Measurements from ENCODE around the gene PGBD5. TPM values are rescaled to one million over a fixed set of nuclear protein-coding genes. Genes with fewer than 3 reads are reported as not detected.

The PGBD5 gene
- total and polyA plus RNA-seq, 9 of the 15 experiments (the other 6 are each of a cell fraction or from before 2014, with no cell fraction given), result under 0.01 to 0.40 (median 0.10) TPM; not detected in 3

DNA sequence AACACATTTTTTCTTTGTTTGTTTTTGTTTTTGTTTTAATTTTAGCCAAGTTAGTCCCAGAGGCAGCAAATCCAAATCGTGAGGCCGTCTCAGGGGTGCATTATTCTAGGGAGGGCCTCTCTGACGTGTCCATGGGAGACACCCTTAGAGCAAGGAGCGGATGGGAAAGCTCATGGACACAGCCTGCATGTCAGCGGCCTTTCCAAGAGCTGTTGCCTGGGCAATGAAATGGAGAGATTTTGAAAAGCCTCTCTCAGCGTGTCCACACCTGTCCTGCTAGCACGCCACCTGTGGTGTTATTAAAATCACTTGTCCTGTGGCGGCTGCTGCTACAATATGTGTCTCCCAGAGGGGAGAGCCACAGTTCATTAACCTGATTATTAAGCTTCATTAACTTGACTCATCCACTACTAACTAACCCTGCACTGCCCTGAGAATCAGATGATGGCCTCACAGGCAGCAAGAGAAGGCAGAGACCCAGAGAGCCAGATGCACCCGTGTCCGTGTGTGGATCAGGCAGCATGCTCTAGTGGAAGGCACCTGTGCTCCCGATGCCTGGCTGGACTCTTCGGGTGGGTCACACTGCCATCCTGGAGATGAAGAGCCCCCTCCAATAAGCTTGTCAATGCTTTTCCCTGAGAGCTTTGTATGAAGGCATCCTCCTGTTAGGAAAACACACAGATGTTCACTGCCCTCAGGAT, 133.3 kb downstream of the PGBD5 start:
- ChIA-PET POLR2A (interaction anchor here (0.6 kb wide), 1 partner anchor 261 kb away, joined by 4 read pairs; no protein-coding TSS in a partner anchor), CTCF (ENCODE audit: low intra/inter-chr PET ratio) (no interaction called here)
- no peak for ATAC-seq
- 0 out of 5 replicates have a peak, but pooled peaks cover 0 to 5% of the 10 kb centered on the region in 2 experiments for H3K4me1 ChIP-seq (replicated peaks in 1 of 2; ENCODE audit: control insufficient read depth in 2 of 2, insufficient read depth in 2 of 2, low read length in 2 of 2)
- BruUV-seq (replicated peaks), result no TSS peak
- H3K9ac ChIP-seq (ENCODE audit: insufficient read depth in 1 of 2, low read depth in 2 of 2, low read length in 2 of 2), result no peak overlapping the region
- no peak overlapping the region for H3K4me3 ChIP-seq
- H3K4me2 ChIP-seq (ENCODE audit: insufficient read depth, low read length), result no peak overlapping the region
- no peaks in the 10 kb centered on the region for H3K9me1 ChIP-seq (ENCODE audit: control insufficient read depth, insufficient read depth, low read length)
- H3K9me3 ChIP-seq (replicated peaks; ENCODE audit: control insufficient read depth, insufficient read depth, low read depth, low read length), result no peaks in the 10 kb centered on the region
- H3K36me3 ChIP-seq (ENCODE audit: control insufficient read depth, insufficient read depth, low read length), result no peaks in the 10 kb centered on the region
- DNase-seq (ENCODE audit: extremely low read depth in 1 of 4, low spot score in 3 of 4), result no peak
- no peak overlapping the region for H2AFZ ChIP-seq (ENCODE audit: low read depth, low read length)
- peaks cover 14% of the 10 kb centered on the region for H4K20me1 ChIP-seq (replicated peaks; ENCODE audit: control insufficient read depth, insufficient read depth, low read length)
- WGBS (ENCODE audit: insufficient coverage, low coverage, missing lambda C conversion rate), result 2% methylated on average over 12 of the region's 12 CpGs
- H3K79me2 ChIP-seq (ENCODE audit: control insufficient read depth, insufficient read depth, low read length), result no peaks in the 10 kb centered on the region
- in situ Hi-C loops (cut with MboI), result no loop called here
- H3K27ac ChIP-seq (ENCODE audit: extremely low read depth, low read depth, low read length), result no peak overlapping the region
- intact Hi-C loops (cut with micrococcal nuclease), result no loop called here
- no peak for FAIRE-seq
- H3K27me3 ChIP-seq (ENCODE audit: control insufficient read depth in 2 of 2, insufficient read depth in 2 of 2, low read length in 2 of 2), result peaks cover 56 to 61% of the 10 kb centered on the region in 2 experiments
- TF ChIP-seq, protein P1, sequence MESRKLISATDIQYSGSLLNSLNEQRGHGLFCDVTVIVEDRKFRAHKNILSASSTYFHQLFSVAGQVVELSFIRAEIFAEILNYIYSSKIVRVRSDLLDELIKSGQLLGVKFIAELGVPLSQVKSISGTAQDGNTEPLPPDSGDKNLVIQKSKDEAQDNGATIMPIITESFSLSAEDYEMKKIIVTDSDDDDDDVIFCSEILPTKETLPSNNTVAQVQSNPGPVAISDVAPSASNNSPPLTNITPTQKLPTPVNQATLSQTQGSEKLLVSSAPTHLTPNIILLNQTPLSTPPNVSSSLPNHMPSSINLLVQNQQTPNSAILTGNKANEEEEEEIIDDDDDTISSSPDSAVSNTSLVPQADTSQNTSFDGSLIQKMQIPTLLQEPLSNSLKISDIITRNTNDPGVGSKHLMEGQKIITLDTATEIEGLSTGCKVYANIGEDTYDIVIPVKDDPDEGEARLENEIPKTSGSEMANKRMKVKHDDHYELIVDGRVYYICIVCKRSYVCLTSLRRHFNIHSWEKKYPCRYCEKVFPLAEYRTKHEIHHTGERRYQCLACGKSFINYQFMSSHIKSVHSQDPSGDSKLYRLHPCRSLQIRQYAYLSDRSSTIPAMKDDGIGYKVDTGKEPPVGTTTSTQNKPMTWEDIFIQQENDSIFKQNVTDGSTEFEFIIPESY (CRISPR knock-in tag; IDR thresholded peaks at IDR 0.05), result no peak
- TF ChIP-seq ZNF408 (CRISPR knock-in tag; IDR thresholded peaks at IDR 0.05; ENCODE audit: low read depth) (no peak), NR4A1 (CRISPR knock-in tag; IDR thresholded peaks at IDR 0.05) (no peak), NR4A1 (tag; IDR thresholded peaks at IDR 0.05) (no peak), MYBL2 (IDR thresholded peaks at IDR 0.05; ENCODE audit: low read depth) (no peak), MYBL2 (CRISPR knock-in tag; IDR thresholded peaks at IDR 0.05; ENCODE audit: borderline replicate concordance) (no peak), ELF4 (CRISPR knock-in tag; IDR thresholded peaks at IDR 0.05) (no peak), SMAD3 (CRISPR knock-in tag; conservative IDR thresholded peaks at IDR 0.05) (no peak), TCF7 (IDR thresholded peaks at IDR 0.05; ENCODE audit: borderline replicate concordance) (no peak)
- TF ChIP-seq, protein P2, sequence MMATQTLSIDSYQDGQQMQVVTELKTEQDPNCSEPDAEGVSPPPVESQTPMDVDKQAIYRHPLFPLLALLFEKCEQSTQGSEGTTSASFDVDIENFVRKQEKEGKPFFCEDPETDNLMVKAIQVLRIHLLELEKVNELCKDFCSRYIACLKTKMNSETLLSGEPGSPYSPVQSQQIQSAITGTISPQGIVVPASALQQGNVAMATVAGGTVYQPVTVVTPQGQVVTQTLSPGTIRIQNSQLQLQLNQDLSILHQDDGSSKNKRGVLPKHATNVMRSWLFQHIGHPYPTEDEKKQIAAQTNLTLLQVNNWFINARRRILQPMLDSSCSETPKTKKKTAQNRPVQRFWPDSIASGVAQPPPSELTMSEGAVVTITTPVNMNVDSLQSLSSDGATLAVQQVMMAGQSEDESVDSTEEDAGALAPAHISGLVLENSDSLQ (IDR thresholded peaks at IDR 0.05), result no peak
- TF ChIP-seq, protein P3, sequence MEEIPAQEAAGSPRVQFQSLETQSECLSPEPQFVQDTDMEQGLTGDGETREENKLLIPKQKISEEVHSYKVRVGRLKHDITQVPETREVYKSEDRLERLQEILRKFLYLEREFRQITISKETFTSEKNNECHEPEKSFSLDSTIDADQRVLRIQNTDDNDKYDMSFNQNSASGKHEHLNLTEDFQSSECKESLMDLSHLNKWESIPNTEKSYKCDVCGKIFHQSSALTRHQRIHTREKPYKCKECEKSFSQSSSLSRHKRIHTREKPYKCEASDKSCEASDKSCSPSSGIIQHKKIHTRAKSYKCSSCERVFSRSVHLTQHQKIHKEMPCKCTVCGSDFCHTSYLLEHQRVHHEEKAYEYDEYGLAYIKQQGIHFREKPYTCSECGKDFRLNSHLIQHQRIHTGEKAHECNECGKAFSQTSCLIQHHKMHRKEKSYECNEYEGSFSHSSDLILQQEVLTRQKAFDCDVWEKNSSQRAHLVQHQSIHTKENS (CRISPR knock-in tag; IDR thresholded peaks at IDR 0.05), result no peak
- TF ChIP-seq, protein P4, sequence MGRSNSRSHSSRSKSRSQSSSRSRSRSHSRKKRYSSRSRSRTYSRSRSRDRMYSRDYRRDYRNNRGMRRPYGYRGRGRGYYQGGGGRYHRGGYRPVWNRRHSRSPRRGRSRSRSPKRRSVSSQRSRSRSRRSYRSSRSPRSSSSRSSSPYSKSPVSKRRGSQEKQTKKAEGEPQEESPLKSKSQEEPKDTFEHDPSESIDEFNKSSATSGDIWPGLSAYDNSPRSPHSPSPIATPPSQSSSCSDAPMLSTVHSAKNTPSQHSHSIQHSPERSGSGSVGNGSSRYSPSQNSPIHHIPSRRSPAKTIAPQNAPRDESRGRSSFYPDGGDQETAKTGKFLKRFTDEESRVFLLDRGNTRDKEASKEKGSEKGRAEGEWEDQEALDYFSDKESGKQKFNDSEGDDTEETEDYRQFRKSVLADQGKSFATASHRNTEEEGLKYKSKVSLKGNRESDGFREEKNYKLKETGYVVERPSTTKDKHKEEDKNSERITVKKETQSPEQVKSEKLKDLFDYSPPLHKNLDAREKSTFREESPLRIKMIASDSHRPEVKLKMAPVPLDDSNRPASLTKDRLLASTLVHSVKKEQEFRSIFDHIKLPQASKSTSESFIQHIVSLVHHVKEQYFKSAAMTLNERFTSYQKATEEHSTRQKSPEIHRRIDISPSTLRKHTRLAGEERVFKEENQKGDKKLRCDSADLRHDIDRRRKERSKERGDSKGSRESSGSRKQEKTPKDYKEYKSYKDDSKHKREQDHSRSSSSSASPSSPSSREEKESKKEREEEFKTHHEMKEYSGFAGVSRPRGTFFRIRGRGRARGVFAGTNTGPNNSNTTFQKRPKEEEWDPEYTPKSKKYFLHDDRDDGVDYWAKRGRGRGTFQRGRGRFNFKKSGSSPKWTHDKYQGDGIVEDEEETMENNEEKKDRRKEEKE (IDR thresholded peaks at IDR 0.05; ENCODE audit: borderline replicate concordance in 1 of 2, control insufficient read depth in 1 of 2, low read depth in 2 of 2, low read length in 1 of 2), result no peak
- TF ChIP-seq, protein P5, sequence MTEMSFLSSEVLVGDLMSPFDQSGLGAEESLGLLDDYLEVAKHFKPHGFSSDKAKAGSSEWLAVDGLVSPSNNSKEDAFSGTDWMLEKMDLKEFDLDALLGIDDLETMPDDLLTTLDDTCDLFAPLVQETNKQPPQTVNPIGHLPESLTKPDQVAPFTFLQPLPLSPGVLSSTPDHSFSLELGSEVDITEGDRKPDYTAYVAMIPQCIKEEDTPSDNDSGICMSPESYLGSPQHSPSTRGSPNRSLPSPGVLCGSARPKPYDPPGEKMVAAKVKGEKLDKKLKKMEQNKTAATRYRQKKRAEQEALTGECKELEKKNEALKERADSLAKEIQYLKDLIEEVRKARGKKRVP (CRISPR knock-in tag; IDR thresholded peaks at IDR 0.05), result no peak

Data from K562 (cell line).